ENCODE data around the gene STAC.

DNA sequence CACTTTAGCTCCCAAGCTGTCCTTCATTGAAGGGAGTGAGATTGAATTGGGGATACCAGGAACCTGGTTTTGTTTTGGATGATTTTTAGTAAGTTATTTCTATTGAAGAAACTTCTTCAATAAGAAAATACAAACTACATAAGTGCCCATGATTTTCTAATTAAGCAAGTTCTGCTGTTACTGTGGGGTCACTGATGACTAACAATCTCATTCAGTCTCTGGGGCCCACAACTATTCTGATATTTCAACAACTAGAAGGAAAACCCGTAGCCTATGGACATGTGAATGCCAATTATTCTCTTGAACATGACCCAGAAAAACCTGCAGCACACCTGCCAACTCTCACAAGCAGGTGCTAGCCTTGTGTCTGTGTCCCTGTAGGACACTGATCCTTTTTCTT, 199.4 kb downstream of the STAC start:
- TF ChIP-seq EZH2 (IDR thresholded peaks at IDR 0.05) (no peak), POLR2AphosphoS5 (IDR thresholded peaks at IDR 0.05; ENCODE audit: borderline replicate concordance, low read depth, low read length) (no peak)

Measured in SK-N-MC (cell line).